CD4-positive, alpha-beta T cell treated with Interleukin-21 for 1 hour (primary cell): ENCODE results near the gene TSPYL4.
"Not testable (repeated sequence)": the region's sequence is repeated elsewhere in the genome, so short reads cannot be mapped to it uniquely, and the experiment has no call there.

ENCODE experiments used
- DNase-seq: peaks from one replicate; pipeline ENCODE4 v3.0.0-alpha.2; 2020

Gene TSPYL4

DNA sequence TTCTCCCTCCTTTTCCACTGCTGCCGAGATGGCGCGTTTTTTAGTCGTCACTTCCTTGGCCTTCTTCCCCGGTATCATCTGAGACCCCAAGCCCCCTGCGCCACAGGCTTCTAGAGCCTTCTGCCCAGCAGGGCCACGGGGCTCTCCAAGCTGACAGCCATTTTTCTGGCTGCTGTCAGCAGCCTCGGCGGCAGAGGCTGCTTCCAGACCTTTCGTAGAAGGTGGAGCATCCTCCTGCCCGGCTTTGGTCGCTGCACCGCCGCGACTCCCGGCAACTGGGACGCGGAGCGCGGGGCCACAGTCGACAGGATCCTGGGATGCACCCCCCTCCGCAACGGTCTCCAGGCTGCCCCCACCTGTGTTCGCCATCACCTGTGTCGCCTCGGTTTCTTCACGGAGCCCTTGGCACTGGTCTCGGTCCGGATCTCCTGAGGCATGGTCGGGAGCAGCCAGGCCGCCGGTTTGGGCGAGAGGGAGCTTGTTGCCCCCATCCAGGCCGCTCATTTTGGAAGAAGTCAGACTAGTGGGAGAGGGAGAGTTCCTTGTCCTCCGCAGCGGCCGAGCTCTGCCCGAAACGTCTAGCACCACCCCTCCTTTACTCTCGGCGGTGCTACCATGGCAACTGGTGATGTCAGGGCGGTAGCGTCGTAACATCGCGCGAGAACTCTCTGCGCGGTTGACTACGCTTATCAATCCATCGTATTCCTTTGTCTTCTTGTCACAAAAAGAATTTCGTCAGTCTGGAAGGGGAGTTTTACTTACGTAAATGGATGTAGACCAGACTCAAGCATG, at the start of gene TSPYL4:
TSPYL4 (minus strand) TSS at position 571 of the 792 bp plus-strand sequence; CDS start at position 504, 67 bp downstream.
- DNase-seq = peak; percentile 95

DNA sequence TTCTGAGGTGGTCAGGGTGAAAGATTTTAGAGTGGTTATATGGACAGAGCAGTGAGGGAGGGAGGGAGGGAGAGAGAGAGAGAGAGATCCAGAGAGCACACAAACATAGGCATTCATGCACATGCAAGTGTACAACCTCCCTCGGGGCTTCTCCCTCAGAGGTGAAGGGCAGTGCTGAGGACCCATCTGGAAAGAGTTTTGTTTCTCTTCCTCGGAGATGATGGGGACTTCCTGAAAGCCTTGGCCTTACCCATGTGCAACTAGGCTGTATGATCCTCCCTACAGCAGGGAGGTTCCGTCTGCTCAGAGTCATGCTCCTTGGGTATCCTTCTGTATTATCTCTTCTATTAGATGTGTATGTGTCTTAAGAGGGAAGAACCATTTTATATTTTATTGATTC, 47.2 kb upstream of the TSPYL4 start:
- DNase-seq = no peak

DNA sequence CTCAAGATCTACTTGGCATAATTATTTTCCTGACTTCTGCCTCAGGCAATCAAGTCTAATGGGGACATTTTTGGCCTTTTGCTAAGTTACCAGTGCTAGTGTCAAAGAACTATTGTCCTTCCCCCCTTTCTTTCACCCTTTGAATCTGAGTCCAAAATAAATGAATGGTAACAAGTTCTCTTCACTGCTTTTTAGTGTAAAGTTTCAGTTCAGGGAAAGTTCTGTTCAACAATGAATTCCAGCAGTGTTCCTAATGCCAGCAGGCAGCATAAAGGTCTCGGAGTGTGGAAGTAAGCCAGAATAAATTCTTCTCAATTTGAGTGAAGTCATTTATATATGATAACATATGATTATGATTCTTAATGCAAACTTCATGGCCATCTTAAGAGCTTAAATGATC, 46.7 kb upstream of the TSPYL4 start:
- DNase-seq = no peak

DNA sequence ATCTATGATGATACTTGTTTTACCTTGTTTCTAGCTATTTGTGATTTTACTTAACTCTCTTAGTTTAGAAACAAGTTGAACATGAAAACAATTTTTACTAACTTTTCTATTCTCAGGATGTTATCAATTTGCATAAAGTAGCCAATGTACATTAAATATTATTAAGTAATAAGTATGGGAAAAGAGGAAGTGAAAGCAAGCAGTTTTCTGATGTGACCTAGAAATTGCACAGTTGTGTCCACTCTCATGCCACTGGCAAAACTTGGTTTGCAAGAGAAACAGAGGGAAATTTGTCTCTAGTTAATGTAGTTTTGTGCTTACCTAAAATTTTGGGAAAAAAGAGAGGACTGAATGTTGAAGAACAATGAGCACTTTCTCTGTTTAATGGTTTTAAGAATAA, 45.1 kb upstream of the TSPYL4 start:
- DNase-seq = no peak

DNA sequence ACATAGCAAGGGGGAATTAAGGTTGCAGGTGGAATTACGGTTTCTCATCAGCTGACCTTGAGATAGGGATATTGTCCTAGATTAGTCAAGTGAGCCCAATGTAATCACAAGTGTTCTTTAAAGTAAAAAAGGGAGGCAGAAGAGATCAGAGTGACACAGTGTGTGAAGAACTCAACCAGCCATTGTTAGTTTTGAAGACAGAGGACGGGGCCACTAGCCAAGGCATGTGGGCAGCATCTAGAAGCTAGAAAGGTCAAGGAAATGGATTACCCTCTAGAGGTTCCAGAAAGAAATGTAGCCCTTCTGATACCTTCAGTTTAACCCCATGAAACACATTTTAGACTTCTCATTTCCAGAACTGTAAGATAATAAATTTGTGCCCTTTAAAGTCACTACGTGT, 44.4 kb upstream of the TSPYL4 start:
- DNase-seq = no peak

DNA sequence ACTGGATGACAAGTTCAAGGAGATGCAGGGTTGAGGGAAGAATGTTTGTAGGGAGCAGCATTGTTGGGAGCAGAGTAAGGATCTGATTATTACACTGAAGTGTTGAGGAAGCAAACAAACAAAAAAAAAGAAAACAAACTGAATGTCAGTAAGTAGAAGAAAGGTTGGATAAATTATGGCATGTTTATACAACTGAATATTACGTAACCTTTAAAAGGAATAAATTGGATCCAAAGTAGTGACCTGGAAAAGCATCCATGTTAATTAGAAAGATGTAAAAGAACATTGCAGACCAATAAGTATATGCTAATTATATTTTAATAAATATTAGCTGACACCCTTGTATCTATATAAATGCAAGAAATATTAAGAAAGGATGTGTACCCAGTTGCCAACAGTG, 38.7 kb upstream of the TSPYL4 start:
- no peak for DNase-seq

DNA sequence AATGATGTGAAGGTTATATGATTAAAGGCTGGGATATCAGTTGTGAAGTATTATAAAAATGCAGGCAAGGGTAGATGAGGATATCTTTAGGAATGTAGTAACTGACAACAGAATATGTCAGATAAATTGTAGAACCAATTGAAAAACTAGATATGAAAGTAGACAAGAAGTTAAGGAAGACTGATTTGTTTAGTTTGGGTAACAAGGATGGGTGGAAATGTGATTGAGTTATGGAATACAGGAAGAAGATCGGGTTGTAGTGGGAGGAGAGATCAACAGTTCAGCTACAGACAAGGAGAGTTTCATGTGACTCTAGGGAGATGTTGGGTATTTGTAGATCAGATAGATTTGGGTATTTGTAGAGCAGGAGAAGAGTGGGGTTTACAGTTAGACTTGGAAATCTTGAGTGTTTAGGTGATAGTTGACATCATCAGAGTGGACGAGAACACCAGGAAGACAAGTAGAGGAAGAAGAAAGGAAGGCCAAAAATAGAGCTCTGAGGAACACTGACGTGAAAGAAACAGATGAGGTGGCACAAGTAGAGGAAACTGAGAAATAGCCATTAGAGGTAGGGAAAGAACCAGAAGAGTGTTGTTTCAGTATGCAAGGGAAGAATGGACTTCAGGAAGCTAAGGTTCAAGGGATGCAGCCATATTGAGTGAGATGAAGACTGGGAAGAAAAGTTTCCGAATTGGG, 38.0 kb upstream of the TSPYL4 start:
- DNase-seq = no peak

DNA sequence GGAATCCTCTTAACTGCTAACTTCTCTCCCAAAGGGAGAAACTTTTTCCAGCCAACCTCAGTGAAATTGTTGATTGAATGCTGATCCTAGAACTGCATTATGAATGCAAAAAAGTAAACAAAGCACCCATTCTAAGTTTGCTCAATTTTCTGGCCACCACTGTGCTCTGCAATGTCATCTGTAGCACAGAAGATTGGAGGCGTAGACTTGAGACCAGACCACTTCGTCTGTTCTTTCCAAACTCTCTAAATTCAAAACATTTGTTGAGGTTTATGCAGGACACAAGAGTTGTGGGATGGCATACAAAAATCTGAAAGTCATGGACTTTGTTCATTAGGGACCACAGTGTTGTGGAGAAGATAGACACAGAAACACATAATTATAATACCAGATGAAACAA, 36.9 kb upstream of the TSPYL4 start:
- DNase-seq = no peak

DNA sequence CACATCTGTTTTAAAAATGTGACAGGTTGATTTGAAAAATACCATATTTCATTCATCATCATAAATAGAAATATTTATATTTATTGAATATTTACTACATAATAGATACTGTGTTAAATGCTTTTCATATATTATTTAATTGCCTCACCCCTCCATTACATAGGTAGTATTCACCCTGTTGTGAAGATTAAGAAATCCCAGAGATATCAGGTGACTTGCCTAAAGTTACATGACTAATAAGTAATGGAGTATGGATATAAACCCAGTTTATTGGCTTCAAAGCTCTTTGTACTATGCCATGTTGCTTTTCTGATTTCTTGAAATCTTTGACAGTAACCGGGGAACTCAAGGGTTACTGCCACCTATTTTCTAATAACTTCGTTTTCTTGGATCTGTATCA, 36.0 kb upstream of the TSPYL4 start:
- DNase-seq = no peak

DNA sequence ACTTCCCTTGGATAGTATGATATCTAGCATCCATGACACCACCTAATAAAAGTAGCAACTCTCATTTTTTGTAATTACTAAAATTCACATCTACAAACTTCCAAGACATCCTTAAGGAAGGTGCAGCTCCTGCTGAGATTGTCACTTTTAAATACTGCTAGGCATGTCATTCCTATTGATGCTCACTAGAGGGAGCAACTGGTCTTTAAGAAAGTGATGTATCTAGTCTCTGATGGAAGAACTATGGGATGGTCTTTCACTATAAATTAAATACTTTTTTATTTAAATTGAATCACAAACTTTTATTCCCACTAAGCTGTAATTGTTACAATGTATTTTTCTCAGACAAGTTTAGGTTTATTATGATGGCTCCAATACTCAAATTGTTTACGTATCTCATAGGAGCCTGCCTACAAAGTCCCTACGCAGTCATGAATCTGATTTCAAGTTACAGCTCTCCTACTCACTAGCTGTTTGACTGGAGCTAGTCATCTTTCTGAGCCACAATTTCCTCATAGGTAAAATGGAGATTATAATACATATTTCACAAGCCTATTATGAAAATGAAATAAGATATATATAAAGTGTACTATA, 33.9 kb upstream of the TSPYL4 start:
- peak; percentile 61 for DNase-seq

DNA sequence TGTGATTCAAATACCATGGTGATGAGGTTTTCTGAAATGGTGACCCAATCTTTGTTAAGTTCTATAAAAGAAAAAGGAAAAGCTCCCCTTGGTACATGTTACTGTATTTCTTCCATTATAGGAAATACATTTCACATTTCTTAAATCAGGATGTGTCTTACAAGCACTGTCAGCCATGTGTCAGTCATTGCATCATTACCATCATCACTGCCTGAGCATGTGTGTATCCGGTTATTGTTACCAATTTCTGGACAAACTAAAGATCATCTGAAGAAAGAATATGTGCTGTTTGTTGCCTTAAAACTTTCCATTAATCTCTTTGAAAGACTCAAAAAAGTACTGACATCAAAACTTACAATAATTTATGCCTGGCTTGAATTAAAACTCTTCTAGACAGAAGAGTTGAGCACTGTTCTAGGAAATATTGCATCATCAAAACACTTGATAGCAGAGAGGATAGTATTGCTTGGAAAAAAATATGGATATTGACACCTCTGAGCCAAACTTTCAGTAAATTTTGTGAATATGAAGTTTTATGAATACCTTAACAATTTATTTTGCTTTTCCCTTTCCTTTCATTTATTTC, 33.0 kb upstream of the TSPYL4 start:
- DNase-seq = no peak

DNA sequence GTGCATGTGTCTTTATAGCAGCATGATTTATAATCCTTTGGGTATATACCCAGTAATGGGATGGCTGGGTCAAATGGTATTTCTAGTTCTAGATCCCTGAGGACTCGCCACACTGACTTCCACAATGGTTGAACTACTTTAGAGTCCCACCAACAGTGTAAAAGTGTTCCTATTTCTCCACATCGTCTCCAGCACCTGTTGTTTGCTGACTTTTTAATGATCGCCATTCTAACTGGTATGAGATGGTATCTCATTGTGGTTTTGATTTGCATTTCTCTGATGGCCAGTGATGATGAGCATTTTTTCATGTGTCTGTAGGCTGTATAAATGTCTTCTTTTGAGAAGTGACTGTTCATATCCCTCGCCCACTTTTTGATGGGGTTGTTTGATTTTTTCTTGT, 31.1 kb upstream of the TSPYL4 start:
- DNase-seq = not testable (repeated sequence)

DNA sequence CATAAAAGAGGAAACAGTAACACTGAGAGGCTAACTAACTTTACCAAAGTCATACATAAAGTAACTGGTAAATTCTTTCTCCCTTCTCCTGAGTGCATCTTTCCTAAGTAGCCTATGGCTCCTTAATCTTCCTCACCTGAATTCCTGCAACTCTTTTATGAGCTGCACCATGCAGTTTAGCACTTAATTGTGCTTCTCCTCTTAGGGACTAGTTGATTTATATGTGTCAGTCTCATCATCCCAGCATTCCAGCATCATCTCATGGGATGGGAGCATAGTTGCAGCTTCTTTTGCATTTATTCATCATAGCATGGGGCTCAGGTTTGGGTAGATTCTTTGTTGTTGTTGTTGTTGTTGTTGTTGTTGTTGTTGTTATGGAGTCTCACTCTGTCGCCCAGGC, 29.3 kb upstream of the TSPYL4 start:
- no peak for DNase-seq

DNA sequence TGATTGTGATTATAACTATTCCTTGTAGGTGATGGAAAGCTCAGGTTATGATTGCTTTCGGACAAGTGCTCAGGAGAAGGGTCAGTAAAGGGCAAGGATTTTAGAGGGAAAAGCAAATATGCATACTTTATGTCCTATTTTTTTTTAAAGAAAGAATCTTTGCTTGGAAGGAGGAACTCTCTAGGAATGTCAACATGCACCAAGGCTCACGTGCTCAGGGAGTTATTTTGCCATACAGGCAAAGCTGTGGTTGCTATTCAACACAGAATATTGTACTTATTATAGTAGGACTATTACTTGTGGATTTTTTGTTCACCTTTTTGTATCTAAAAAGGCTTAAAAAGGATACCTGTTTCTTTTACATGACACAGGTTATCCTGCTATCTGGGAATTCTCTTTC, 28.8 kb upstream of the TSPYL4 start:
- DNase-seq = no peak

DNA sequence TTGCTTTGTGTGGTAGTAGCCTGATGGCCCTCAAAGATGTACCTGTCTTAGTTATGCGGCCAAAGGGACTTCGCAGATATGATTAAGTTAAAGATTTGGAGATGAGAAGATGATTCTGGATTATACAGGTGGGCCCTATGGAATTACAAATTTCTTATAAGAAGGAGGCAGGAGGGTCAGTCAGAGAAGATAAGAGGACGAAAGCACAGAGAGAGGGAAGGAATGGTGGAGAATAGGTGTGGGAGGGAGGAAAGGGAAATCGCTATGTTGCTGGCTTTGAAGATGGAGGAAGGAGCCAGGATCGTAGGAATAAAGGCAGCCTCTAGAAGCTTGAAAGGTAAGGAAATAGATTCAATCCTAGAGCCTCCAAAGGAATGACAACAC, 27.1 kb upstream of the TSPYL4 start:
- DNase-seq = no peak

DNA sequence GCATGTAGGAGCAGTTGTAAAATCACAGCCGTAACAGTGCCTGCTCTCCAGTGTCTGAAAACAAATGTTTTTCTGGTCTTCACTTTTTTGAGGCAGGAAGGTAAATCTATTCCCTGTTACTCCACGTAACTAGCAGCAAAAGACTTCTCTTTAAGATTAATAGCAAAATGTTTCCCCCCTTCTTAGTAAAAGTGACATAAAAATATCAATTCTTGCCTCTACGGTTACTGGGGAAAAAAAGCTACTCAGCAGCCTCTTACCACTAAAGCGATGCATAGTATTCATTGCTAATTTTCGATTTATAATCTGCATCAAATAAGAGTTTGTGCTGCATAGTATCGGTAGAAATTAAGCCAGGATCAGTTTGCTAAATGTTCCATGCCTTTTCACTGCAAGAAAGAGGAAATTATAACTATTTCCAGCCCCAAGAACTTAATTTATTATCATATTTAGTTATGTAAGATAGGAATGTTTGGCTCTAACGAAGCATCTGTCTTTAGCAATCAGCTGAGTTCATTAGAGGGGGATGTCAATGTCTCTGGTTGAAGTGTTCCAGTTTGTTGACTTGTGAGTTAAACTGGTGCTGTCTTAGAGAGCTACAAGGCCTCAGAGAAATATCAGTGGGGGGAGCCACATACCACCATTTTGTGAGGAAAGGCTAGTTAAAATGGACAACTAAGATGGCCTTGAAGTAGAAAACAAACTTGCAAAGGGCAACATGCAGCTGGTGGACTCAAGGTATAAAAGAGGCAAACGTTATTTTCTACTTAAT, 26.5 kb upstream of the TSPYL4 start:
- peak; percentile 30 for DNase-seq

DNA sequence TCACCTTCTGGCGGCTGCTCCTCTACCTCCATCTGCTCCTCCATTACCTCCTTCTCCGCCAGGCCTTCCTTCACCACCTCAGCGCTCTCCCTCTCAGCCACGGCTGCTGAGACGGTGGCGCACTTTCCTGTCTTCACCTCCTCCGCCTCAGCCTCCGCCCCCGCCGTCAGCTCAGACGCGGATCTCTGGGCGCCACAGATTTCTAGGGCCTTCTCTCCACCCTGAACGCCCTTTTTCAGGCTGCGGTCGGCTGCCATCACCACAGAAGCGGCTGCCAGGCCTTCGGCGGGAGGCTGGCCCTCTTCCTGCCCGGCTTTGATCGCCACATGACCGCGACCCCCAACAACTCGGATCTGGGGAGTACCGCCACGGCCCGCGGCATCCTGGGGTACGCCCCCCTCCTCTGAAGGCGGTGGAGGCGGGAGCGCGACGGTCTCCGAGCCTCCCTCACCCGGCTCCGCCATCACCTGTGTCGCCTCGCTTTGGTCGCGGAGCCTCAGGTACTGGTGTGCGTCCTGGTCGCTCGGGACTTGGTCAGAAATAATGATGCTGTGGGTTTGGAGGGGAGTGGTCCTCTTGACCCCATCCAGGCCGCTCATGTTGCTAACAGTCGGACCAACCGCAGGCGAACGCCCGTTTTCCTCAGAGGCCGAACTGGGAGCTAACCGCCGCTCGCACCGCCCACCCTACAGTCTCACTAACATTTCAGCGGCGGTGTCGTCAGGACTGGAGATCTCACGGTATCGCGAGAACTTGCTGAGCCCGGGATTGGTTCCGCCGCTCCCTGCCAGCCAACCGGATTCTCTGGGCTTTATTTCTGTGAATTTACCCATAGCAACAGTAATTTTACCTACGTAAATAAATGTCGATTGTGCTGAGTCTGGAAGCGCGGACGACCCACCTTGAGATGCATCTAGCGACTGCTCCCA, 25.6 kb upstream of the TSPYL4 start, which contains the start of gene TSPYL1:
TSPYL1 (minus strand) TSS at position 699 of the 929 bp plus-strand sequence; CDS start at position 599, 100 bp downstream.
- peak; percentile 97 for DNase-seq

DNA sequence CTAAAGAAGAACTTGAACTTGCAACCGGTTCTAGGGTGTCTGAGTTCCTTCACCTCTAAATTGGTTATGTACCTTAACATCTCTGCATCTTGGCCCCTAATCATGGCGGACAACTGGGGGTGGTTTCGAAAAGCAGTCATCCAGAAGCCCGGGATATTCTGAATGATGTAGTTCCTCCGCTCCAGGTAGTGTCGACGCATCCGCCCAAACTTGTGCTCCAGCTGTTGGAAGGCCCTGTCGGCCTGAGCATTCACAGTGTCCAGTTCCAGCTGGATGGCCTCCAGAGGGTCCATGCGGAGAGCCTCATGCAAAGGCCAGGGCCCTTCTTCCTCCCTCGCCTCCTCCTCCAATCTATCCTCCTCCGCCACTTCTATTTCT, 25.0 kb upstream of the TSPYL4 start:
- DNase-seq = no peak

DNA sequence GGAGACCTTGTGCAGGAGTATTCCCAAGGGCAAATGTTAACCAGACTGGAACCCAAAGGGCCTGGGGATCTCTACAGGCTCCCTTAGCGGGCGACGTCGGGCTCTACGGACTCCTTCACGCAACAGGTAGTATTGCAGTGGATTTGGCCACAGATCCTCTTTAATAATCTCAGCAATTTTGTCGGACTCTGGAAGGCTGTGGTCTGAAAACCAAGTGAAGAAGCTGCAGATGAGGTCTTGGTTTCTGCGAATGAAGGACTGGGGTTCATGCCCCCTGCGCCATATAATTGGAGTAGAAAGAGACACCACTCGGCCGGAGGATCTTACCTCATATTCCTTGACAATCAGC, 24.6 kb upstream of the TSPYL4 start:
- no peak for DNase-seq

DNA sequence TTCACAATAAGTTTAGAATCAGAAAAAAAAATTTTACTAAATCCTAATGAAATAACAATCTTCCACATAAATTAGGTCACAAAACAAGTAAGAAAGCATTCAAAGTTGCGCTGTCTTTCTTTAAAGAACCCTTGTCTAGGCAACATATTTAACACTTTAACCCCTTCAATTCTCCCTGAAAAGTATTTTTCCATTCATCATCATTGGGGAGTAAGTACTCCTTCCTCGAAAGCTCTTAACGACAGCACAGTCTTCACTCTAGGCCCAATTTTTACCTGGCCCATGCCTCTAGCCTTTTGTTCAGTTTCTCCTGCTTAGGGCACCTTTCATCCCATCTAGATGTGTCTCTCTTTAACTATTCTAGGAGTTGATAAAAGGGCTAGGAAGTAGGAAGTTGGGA, 23.2 kb upstream of the TSPYL4 start:
- no peak for DNase-seq

DNA sequence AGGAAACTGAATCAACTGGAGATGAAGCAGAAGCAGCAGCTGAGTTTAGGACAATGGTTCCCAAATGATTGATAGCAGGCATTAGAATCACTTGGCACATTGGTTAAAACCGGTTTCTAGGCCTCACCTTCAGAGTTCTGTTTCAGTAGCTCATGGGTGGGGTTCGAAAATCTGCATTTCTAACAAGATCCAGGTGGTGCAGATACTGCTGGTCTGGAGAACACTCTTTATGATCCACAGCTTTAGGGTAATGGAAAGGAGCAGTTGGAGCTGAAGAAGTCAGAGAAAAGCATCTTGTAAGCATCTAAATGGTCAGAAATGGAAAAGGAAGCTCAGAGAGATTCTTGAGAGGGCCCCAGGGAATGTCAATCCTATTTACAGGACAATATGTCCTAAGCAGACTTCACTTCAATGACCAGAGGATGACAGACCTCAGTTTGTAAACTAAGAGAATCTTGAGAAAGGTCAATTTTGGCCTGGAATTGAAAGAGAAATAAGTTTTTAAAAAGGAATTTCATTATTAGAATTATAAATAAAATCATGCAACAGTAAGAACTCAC, 17.4 kb upstream of the TSPYL4 start:
- no peak for DNase-seq
